HepG2 (cell line): Measurements from ENCODE around the gene CDK17. TPM values are rescaled to one million over a fixed set of nuclear protein-coding genes. Genes with fewer than 3 reads are reported as not detected.

ENCODE experiments used
- AKAP8 ChIP-seq: sonication (generic); formaldehyde crosslinking; IDR thresholded peaks from 2 replicates; pipeline ENCODE4 v1.5.1; 2020; ENCODE audit warnings: mild to moderate bottlenecking, missing genetic modification reagents
- ARID3A ChIP-seq: IDR thresholded peaks from 2 replicates; pipeline ENCODE4 v1.6.1; 2012; ENCODE audit warnings: low read depth, low read length, improper control_type of control experiment
- ASH2L ChIP-seq: fragments of 300-600, 200-600 bp; sonication (generic); IDR thresholded peaks from 2 replicates; pipeline ENCODE4 v1.7.0; 2017; ENCODE audit warnings: low read depth, mild to moderate bottlenecking, moderate library complexity, mixed read lengths, low read length; ENCODE audit not compliant: insufficient read length
- DNMT3B ChIP-seq: conservative IDR thresholded peaks from 2 replicates; pipeline ENCODE4 v1.6.1; 2016; ENCODE audit warnings: missing biosample characterization, control low read depth
- EP300 ChIP-seq, 3 experiments: sonication (generic) in 1 of 3; formaldehyde crosslinking in 1 of 3; IDR thresholded peaks; 2 replicates each; pipeline versions ENCODE4 v1.5.1 to v1.6.1; 2011 to 2020; ENCODE audit warnings: low read depth in 2 of 3, low read length in 2 of 3, borderline replicate concordance in 1 of 3, improper control_type of control experiment in 1 of 3, mild to moderate bottlenecking in 1 of 3, missing genetic modification reagents in 1 of 3, moderate library complexity in 1 of 3
- EZH2 ChIP-seq: conservative IDR thresholded peaks from 2 replicates; pipeline ENCODE4 v1.6.1; 2012; ENCODE audit warnings: mild to moderate bottlenecking, low read depth, low read length, moderate library complexity
- FOXK2 ChIP-seq: fragments of 450-650 bp; IDR thresholded peaks from 2 replicates; pipeline ENCODE4 v1.6.1; 2016
- GFI1 ChIP-seq: sonication (generic); formaldehyde crosslinking; IDR thresholded peaks from 2 replicates; pipeline ENCODE4 v1.5.0; 2020; ENCODE audit warnings: missing genetic modification reagents, mild to moderate bottlenecking, borderline replicate concordance
- HOXA9 ChIP-seq: sonication (generic); formaldehyde crosslinking; IDR thresholded peaks from 2 replicates; pipeline ENCODE4 v1.8.1; 2022; ENCODE audit warnings: missing genetic modification reagents, mild to moderate bottlenecking, moderate library complexity, borderline replicate concordance
- MEIS2 ChIP-seq: sonication (generic); formaldehyde crosslinking; IDR thresholded peaks from 2 replicates; pipeline ENCODE4 v1.9.0; 2021; ENCODE audit warnings: mild to moderate bottlenecking, missing genetic modification reagents
- MYPOP ChIP-seq: sonication (generic); formaldehyde crosslinking; IDR thresholded peaks from 2 replicates; pipeline ENCODE4 v1.8.1; 2023; ENCODE audit warnings: mild to moderate bottlenecking, moderate library complexity, missing genetic modification reagents
- PHF8 ChIP-seq: sonication (generic); formaldehyde crosslinking; IDR thresholded peaks from 2 replicates; pipeline ENCODE4 v1.5.0; 2020; ENCODE audit warnings: missing genetic modification reagents
- TAF1 ChIP-seq: sonication (generic); formaldehyde crosslinking; IDR thresholded peaks from 2 replicates; pipeline ENCODE4 v1.4.0; 2020; ENCODE audit warnings: missing genetic modification reagents
- TIGD3 ChIP-seq: sonication (generic); formaldehyde crosslinking; IDR thresholded peaks from 2 replicates; pipeline ENCODE4 v1.5.1; 2020; ENCODE audit warnings: mild to moderate bottlenecking, missing genetic modification reagents, borderline replicate concordance
- ZFP82 ChIP-seq: sonication (generic); formaldehyde crosslinking; IDR thresholded peaks from 2 replicates; pipeline ENCODE4 v1.5.1; 2020; ENCODE audit warnings: mild to moderate bottlenecking, missing genetic modification reagents, borderline replicate concordance
- ZNF281 ChIP-seq: sonication (generic); formaldehyde crosslinking; IDR thresholded peaks from 2 replicates; pipeline ENCODE4 v1.4.0; 2020; ENCODE audit warnings: missing genetic modification reagents, borderline replicate concordance
- ZNF354B ChIP-seq: sonication (generic); formaldehyde crosslinking; IDR thresholded peaks from 2 replicates; pipeline ENCODE4 v1.8.0; 2022; ENCODE audit warnings: mild to moderate bottlenecking, missing genetic modification reagents
- ZNF546 ChIP-seq: sonication (generic); formaldehyde crosslinking; conservative IDR thresholded peaks from 2 replicates; pipeline ENCODE4 v1.8.1; 2023; ENCODE audit warnings: mild to moderate bottlenecking, missing genetic modification reagents
- ZNF878 ChIP-seq: sonication (generic); formaldehyde crosslinking; IDR thresholded peaks from 2 replicates; pipeline ENCODE4 v1.8.1; 2023; ENCODE audit warnings: mild to moderate bottlenecking, missing genetic modification reagents, moderate library complexity
- ZSCAN9 ChIP-seq: IDR thresholded peaks from 2 replicates; pipeline ENCODE4 v1.6.1; 2016; ENCODE audit warnings: borderline replicate concordance
- polyA plus RNA-seq, 8 experiments: library from polyadenylated mRNA; depleted of rRNA in 3 of 8; stranded (reverse) in 7 of 8; unstranded in 1 of 8; fragments of >200 nt; fragmentation: Illumina TruSeq in 4 of 8; extraction: Trizol in 4 of 8; gene quantifications; 2 replicates each; pipeline versions ENCODE4 v1.2.1 to v1.2.3, GENCODE V29; 2011 to 2016; ENCODE audit warnings: low read depth in 4 of 8, missing spikeins in 1 of 8, mixed read lengths in 1 of 8; ENCODE audit not compliant: insufficient read depth in 1 of 8
- total RNA-seq, 5 experiments: library from RNA; depleted of rRNA; stranded (reverse); fragments of >200 nt; fragmentation: Illumina TruSeq; extraction: Trizol; gene quantifications; 2 replicates each; pipeline ENCODE4 v1.2.3, GENCODE V29; 2016; ENCODE audit warnings: low read depth in 1 of 5

Gene CDK17
- total and polyA plus RNA-seq, 2 of the 13 experiments (the other 11 are each of a cell fraction or from before 2014, with no cell fraction given) = 9.9 to 22.3 TPM

- TF ChIP-seq ZNF281 (CRISPR knock-in tag) (no peak), ARID3A (0 out of 2 replicates have a peak, but pooled peaks have one; percentile 34), ZFP82 (CRISPR knock-in tag) (0 out of 2 replicates have a peak, but pooled peaks have one; percentile 29), ZNF878 (CRISPR knock-in tag) (0 out of 2 replicates have a peak, but pooled peaks have one; percentile 10), TAF1 (CRISPR knock-in tag) (no peak), FOXK2 (peak; percentile 47; the same call in 1 of the 2 replicates), MYPOP (CRISPR knock-in tag) (no peak), ZSCAN9 (CRISPR knock-in tag) (0 out of 2 replicates have a peak, but pooled peaks have one; percentile 20), ZNF546 (CRISPR knock-in tag) (no peak), MEIS2 (CRISPR knock-in tag) (no peak), AKAP8 (no peak), TIGD3 (CRISPR knock-in tag) (no peak), HOXA9 (no peak), EZH2 (no peak), PHF8 (CRISPR knock-in tag) (no peak), ZNF354B (CRISPR knock-in tag) (no peak), ASH2L (no peak), GFI1 (CRISPR knock-in tag) (peak; percentile 35; the same call in 1 of the 2 replicates), EP300 (IDR thresholded peaks at IDR 0.05; ENCODE audit: low read depth in 2 of 2, low read length in 2 of 2) (peak in 1 of 2 experiments; percentile 8; a peak in 1 of 4 replicates), EP300 (CRISPR knock-in tag; IDR thresholded peaks at IDR 0.05; ENCODE audit: borderline replicate concordance) (no peak), DNMT3B (CRISPR knock-in tag) (0 out of 2 replicates have a peak, but pooled peaks have one; percentile 32)
Observed at GRCh38 chr12:96401076-96401871, 1.0 kb upstream of the CDK17 start (continued).
